ENCODE measurements around the gene ZNF689. TPM values are rescaled to one million over a fixed set of nuclear protein-coding genes. Genes with fewer than 3 reads are reported as not detected.

ZNF689 gene
- total RNA-seq, 1 experiment from 2014 or later: 10.3 TPM

DNA sequence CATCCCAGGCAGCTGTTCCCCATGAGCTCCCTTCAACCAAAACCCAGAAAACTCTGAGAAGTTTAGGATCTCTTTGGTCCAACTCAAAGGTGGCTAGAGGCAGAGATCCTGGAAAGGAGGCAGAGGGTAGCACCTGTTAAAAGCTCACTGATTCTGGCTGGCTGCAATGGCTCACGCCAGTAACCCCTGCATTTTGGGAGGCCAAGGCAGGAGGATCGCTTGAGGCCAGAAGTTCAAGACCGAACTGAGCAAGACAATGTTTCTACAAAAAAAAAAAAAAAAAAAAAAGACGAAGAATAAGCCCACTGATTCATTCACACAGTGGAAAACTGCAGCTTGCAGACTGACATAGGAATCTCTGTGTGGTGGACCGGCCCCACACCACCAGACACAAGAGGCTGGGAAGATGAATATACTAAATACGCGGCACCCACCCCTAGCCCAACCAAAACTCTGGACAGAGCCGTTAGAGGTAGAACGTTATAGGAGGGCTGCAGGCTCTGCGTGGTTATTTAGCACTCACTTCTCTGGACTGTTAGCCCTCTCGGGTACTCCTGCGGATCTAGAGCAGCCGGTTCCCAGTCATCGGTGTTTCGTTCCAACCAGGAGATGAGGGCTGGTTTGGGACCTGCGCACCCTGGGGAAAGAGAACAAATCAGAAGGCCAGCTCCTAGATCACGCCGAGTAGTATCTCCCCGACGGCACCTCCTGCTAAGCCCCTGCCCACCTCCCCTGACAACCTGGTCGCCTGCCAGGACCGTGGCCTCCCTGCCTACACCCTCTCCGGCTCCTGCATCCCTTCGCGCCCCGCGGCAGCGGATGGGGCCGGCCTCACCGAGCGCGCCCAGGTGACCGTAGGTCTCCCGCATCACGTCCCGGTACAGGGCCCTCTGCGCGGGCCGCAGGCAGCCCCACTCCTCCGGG is 925 bp downstream of the ZNF689 start:
- peak overlapping the region; percentile 90 for H3K4me2 ChIP-seq (ENCODE audit: low read length)
- H3K4me3 ChIP-seq (replicated peaks in 1 of 2; ENCODE audit: low read depth in 1 of 2, low read length in 2 of 2): peak overlapping the region; percentile 85 to 95
- intact Hi-C loops (cut with micrococcal nuclease): no loop called here
- ChIA-PET RAD21 (ENCODE audit: low non-redundant PET in 1 of 2, low total read pairs in 2 of 2, uncharacterized antibody in 2 of 2, unreplicated experiment in 2 of 2) (interaction anchor here (0.6 to 0.7 kb wide), 2 partner anchors 41 to 180 kb away, joined by 3 to 6 read pairs; partner anchors contain the start of gene DCTPP1 (in 1 of the 2)), POLR2A (interaction anchor here (1.4 to 2.0 kb wide), 3 partner anchors 10 to 179 kb away, joined by 4 to 14 read pairs (median 6); partner anchors contain the start of gene DCTPP1), CTCF (interaction anchor here (1.2 to 1.4 kb wide), 4 partner anchors 11 to 199 kb away, joined by 3 to 11 read pairs (median 7); partner anchors contain the start of gene DCTPP1)
- H2AFZ ChIP-seq (ENCODE audit: low read depth, low read length, poor library complexity, severe bottlenecking): no peak overlapping the region
- peaks cover 16% of the 10 kb centered on the region for H3K79me2 ChIP-seq (ENCODE audit: insufficient read depth, low read length)
- DNase-seq (ENCODE audit: low read depth, low spot score): no peak
- no peaks in the 10 kb centered on the region for H3K9me2 ChIP-seq (ENCODE audit: insufficient read depth)
- no peaks in the 10 kb centered on the region for H3K9me3 ChIP-seq (ENCODE audit: control insufficient read depth in 1 of 2, insufficient read depth in 1 of 2, low read depth in 1 of 2, low read length in 2 of 2)
- ATAC-seq: peak; percentile 60
- peak overlapping the region; percentile 97 for H3K27ac ChIP-seq (ENCODE audit: low read depth, low read length)
- TF ChIP-seq POLR2AphosphoS5 (IDR thresholded peaks at IDR 0.05; ENCODE audit: low read depth, low read length): no peak
- TF ChIP-seq ELF1 (IDR thresholded peaks at IDR 0.05; ENCODE audit: borderline replicate concordance, low read depth): no peak
- no peak for TF ChIP-seq YY1 (IDR thresholded peaks at IDR 0.05; ENCODE audit: extremely low read depth, insufficient replicate concordance, low read depth, low read length)
- TF ChIP-seq ZFX (IDR thresholded peaks at IDR 0.05): no peak
- TF ChIP-seq TCF7L2 (IDR thresholded peaks at IDR 0.05; ENCODE audit: borderline replicate concordance, extremely low read depth, insufficient read depth, insufficient read length): no peak
- no peak for TF ChIP-seq ZNF274 (IDR thresholded peaks at IDR 0.05; ENCODE audit: low read depth, low read length)
- no peak for TF ChIP-seq EZH2phosphoT487 (IDR thresholded peaks at IDR 0.05; ENCODE audit: borderline replicate concordance)
- TF ChIP-seq EZH2 (IDR thresholded peaks at IDR 0.05): no peak
- TF ChIP-seq, protein P1, sequence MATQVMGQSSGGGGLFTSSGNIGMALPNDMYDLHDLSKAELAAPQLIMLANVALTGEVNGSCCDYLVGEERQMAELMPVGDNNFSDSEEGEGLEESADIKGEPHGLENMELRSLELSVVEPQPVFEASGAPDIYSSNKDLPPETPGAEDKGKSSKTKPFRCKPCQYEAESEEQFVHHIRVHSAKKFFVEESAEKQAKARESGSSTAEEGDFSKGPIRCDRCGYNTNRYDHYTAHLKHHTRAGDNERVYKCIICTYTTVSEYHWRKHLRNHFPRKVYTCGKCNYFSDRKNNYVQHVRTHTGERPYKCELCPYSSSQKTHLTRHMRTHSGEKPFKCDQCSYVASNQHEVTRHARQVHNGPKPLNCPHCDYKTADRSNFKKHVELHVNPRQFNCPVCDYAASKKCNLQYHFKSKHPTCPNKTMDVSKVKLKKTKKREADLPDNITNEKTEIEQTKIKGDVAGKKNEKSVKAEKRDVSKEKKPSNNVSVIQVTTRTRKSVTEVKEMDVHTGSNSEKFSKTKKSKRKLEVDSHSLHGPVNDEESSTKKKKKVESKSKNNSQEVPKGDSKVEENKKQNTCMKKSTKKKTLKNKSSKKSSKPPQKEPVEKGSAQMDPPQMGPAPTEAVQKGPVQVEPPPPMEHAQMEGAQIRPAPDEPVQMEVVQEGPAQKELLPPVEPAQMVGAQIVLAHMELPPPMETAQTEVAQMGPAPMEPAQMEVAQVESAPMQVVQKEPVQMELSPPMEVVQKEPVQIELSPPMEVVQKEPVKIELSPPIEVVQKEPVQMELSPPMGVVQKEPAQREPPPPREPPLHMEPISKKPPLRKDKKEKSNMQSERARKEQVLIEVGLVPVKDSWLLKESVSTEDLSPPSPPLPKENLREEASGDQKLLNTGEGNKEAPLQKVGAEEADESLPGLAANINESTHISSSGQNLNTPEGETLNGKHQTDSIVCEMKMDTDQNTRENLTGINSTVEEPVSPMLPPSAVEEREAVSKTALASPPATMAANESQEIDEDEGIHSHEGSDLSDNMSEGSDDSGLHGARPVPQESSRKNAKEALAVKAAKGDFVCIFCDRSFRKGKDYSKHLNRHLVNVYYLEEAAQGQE (IDR thresholded peaks at IDR 0.05; ENCODE audit: low read depth): no peak
- TF ChIP-seq CBX3 (IDR thresholded peaks at IDR 0.05; ENCODE audit: low read depth): no peak
- TF ChIP-seq SRF (IDR thresholded peaks at IDR 0.05; ENCODE audit: low read depth): no peak
- TF ChIP-seq EGR1 (IDR thresholded peaks at IDR 0.05; ENCODE audit: low read depth): no peak
- TF ChIP-seq POLR2A (IDR thresholded peaks at IDR 0.05; ENCODE audit: borderline replicate concordance, extremely low read depth, insufficient read depth, insufficient read length): no peak
- no peak for TF ChIP-seq FOSL1 (IDR thresholded peaks at IDR 0.05; ENCODE audit: low read depth)
- TF ChIP-seq, protein P2, sequence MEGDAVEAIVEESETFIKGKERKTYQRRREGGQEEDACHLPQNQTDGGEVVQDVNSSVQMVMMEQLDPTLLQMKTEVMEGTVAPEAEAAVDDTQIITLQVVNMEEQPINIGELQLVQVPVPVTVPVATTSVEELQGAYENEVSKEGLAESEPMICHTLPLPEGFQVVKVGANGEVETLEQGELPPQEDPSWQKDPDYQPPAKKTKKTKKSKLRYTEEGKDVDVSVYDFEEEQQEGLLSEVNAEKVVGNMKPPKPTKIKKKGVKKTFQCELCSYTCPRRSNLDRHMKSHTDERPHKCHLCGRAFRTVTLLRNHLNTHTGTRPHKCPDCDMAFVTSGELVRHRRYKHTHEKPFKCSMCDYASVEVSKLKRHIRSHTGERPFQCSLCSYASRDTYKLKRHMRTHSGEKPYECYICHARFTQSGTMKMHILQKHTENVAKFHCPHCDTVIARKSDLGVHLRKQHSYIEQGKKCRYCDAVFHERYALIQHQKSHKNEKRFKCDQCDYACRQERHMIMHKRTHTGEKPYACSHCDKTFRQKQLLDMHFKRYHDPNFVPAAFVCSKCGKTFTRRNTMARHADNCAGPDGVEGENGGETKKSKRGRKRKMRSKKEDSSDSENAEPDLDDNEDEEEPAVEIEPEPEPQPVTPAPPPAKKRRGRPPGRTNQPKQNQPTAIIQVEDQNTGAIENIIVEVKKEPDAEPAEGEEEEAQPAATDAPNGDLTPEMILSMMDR (IDR thresholded peaks at IDR 0.05 in 2 of 3, conservative IDR thresholded peaks at IDR 0.05 in 1 of 3; ENCODE audit: borderline replicate concordance in 1 of 3, insufficient read depth in 1 of 3, low read depth in 2 of 3, low read length in 2 of 3): no peak
- TF ChIP-seq CEBPB (IDR thresholded peaks at IDR 0.05; ENCODE audit: low read depth): no peak
- no peak for TF ChIP-seq JUND (IDR thresholded peaks at IDR 0.05)
- no peaks in the 10 kb centered on the region for H4K20me1 ChIP-seq (ENCODE audit: insufficient read depth)
- H3K4me1 ChIP-seq (ENCODE audit: control insufficient read depth in 1 of 2, insufficient read depth in 2 of 2, low read length in 2 of 2): peaks cover 12 to 17% of the 10 kb centered on the region in 2 experiments; a peak in 2 of 4 replicates
- BruUV-seq (replicated peaks): no TSS peak
- peaks cover 6 to 11% of the 10 kb centered on the region in 2 experiments; a peak in 3 of 4 replicates for H3K36me3 ChIP-seq (ENCODE audit: control insufficient read depth in 1 of 2, insufficient read depth in 2 of 2, low read length in 2 of 2)
- H3K27me3 ChIP-seq (ENCODE audit: insufficient read depth, low read length): no peaks in the 10 kb centered on the region
- peak overlapping the region; percentile 95 for H3K9ac ChIP-seq (ENCODE audit: low read length)
